HepG2 (cell line): ENCODE data around the gene CHCHD6. TPM values are rescaled to one million over a fixed set of nuclear protein-coding genes. Genes with fewer than 3 reads are reported as not detected.
A peak's percentile ranks its signal among the peaks of the same experiment; 100 is the strongest.

Experiments used
- ELK4 ChIP-seq: sonication (generic); formaldehyde crosslinking; IDR thresholded peaks from 2 replicates; pipeline ENCODE4 v1.9.0; 2021; ENCODE audit warnings: missing genetic modification reagents, borderline replicate concordance
- GLMP ChIP-seq: sonication (generic); formaldehyde crosslinking; IDR thresholded peaks from 2 replicates; pipeline ENCODE4 v1.9.0; 2021; ENCODE audit warnings: missing genetic modification reagents, mild to moderate bottlenecking, borderline replicate concordance
- MAX ChIP-seq: IDR thresholded peaks from 2 replicates; pipeline ENCODE4 v1.6.1; 2012; ENCODE audit warnings: inconsistent platforms
- NBN ChIP-seq: fragments of 450-650 bp; conservative IDR thresholded peaks from 2 replicates; pipeline ENCODE4 v1.6.1; 2017
- NFYB ChIP-seq: sonication (generic); formaldehyde crosslinking; IDR thresholded peaks from 2 replicates; pipeline ENCODE4 v1.4.0; 2020; ENCODE audit warnings: missing genetic modification reagents
- RBM39 ChIP-seq: fragments of 200-400 bp; formaldehyde crosslinking; IDR thresholded peaks from one replicate; pipeline ENCODE4 v1.6.1; 2018; ENCODE audit warnings: antibody characterized with exemption, mild to moderate bottlenecking, low read depth, low read length; ENCODE audit not compliant: poor library complexity, severe bottlenecking
- SRY ChIP-seq: sonication (generic); formaldehyde crosslinking; IDR thresholded peaks from 2 replicates; pipeline ENCODE4 v1.8.0; 2022; ENCODE audit warnings: mild to moderate bottlenecking, missing genetic modification reagents
- STAT6 ChIP-seq: sonication (generic); formaldehyde crosslinking; IDR thresholded peaks from 2 replicates; pipeline ENCODE4 v1.4.0; 2020; ENCODE audit warnings: missing genetic modification reagents, mild to moderate bottlenecking, borderline replicate concordance
- USF2 ChIP-seq, 2 experiments: sonication (generic) in 1 of 2; formaldehyde crosslinking in 1 of 2; IDR thresholded peaks; 2 replicates each; pipeline versions ENCODE4 v1.5.1 to v1.6.1; 2011 to 2020; ENCODE audit warnings: borderline replicate concordance in 1 of 2, low read depth in 1 of 2, low read length in 1 of 2, mild to moderate bottlenecking in 1 of 2, missing genetic modification reagents in 1 of 2, moderate library complexity in 1 of 2
- ZMAT5 ChIP-seq: sonication (generic); formaldehyde crosslinking; IDR thresholded peaks from 2 replicates; pipeline ENCODE4 v1.5.0; 2020; ENCODE audit warnings: mild to moderate bottlenecking, low read depth, missing genetic modification reagents, borderline replicate concordance
- ZNF205 ChIP-seq: IDR thresholded peaks from 2 replicates; pipeline ENCODE4 v1.6.1; 2018; ENCODE audit warnings: missing biosample characterization, missing genetic modification reagents
- ZNF34 ChIP-seq: sonication (generic); formaldehyde crosslinking; IDR thresholded peaks from 2 replicates; pipeline ENCODE4 v1.4.0; 2020; ENCODE audit warnings: mild to moderate bottlenecking, missing genetic modification reagents, borderline replicate concordance
- ZNF362 ChIP-seq: sonication (generic); formaldehyde crosslinking; IDR thresholded peaks from 2 replicates; pipeline ENCODE4 v1.4.0; 2020; ENCODE audit warnings: missing genetic modification reagents, mild to moderate bottlenecking, borderline replicate concordance
- polyA plus RNA-seq, 8 experiments: library from polyadenylated mRNA; depleted of rRNA in 3 of 8; stranded (reverse) in 7 of 8; unstranded in 1 of 8; fragments of >200 nt; fragmentation: Illumina TruSeq in 4 of 8; extraction: Trizol in 4 of 8; gene quantifications; 2 replicates each; pipeline versions ENCODE4 v1.2.1 to v1.2.3, GENCODE V29; 2011 to 2016; ENCODE audit warnings: low read depth in 4 of 8, missing spikeins in 1 of 8, mixed read lengths in 1 of 8; ENCODE audit not compliant: insufficient read depth in 1 of 8
- total RNA-seq, 5 experiments: library from RNA; depleted of rRNA; stranded (reverse); fragments of >200 nt; fragmentation: Illumina TruSeq; extraction: Trizol; gene quantifications; 2 replicates each; pipeline ENCODE4 v1.2.3, GENCODE V29; 2016; ENCODE audit warnings: low read depth in 1 of 5

Gene CHCHD6
- total and polyA plus RNA-seq, 2 of the 13 experiments (the other 11 are each of a cell fraction or from before 2014, with no cell fraction given): 20.3 to 20.8 TPM

- TF ChIP-seq USF2 (IDR thresholded peaks at IDR 0.05; ENCODE audit: low read depth, low read length) (no peak), USF2 (CRISPR knock-in tag; IDR thresholded peaks at IDR 0.05; ENCODE audit: borderline replicate concordance) (no peak), MAX (peak; percentile 85), ZNF205 (CRISPR knock-in tag) (no peak), ELK4 (no peak), ZMAT5 (no peak), ZNF34 (CRISPR knock-in tag) (no peak), NFYB (CRISPR knock-in tag) (no peak), RBM39 (peak; percentile 24), ZNF362 (CRISPR knock-in tag) (no peak), NBN (no peak), STAT6 (CRISPR knock-in tag) (no peak), SRY (CRISPR knock-in tag) (peak; percentile 67; the same call in 1 of the 2 replicates), GLMP (CRISPR knock-in tag) (peak; percentile 62; the same call in 1 of the 2 replicates)
These were observed 49.3 kb upstream of the CHCHD6 start, which contains the start of gene TXNRD3 (continued) for GRCh38 chr3:126654571-126655383.
